Endothelial cell of umbilical vein (primary cell): ENCODE measurements around the gene TPGS2. TPM values are rescaled to one million over a fixed set of nuclear protein-coding genes. Genes with fewer than 3 reads are reported as not detected.
"Not testable (repeated sequence)": the region's sequence is repeated elsewhere in the genome, so short reads cannot be mapped to it uniquely, and the experiment has no call there.

ENCODE experiments used
- BruUV-seq: library from RNA; stranded (reverse); fragments of 400-500 nt; replicated peaks from 2 replicates; lab custom pipeline; 2021; lab: Mats Ljungman, UMichigan
- CTCF ChIA-PET: fragments of 300-600, 350-600 bp; sonication (Branson Sonifier 250); formaldehyde crosslinking; loops from one replicate; lab custom pipeline; 2021; ENCODE audit warnings: antibody characterized with exemption, inconsistent platforms; lab: Charles Lee
- POLR2A ChIA-PET: fragments of 300-600, 350-600 bp; sonication (Branson Sonifier 250); formaldehyde crosslinking; loops from one replicate; lab custom pipeline; 2021; ENCODE audit warnings: antibody characterized with exemption, inconsistent platforms; lab: Charles Lee
- DNase-seq: peaks from one replicate; pipeline ENCODE4 v3.0.0-alpha.2; 2011; ENCODE audit warnings: low read depth, low spot score
- FAIRE-seq: peaks from 2 replicates; lab custom pipeline; 2011; peaks lifted over from hg19 to GRCh38; lab: Jason Lieb, UNC
- H2AFZ ChIP-seq: 2 replicates; pipeline ENCODE4 v1.6.0; 2012; ENCODE audit warnings: low read depth, low read length, control low read depth, inconsistent platforms
- H3K27ac ChIP-seq: 2 replicates; pipeline ENCODE4 v1.5.1; 2011; ENCODE audit warnings: low read depth, mild to moderate bottlenecking, control low read depth, low read length, moderate library complexity; ENCODE audit not compliant: insufficient read depth
- H3K27me3 ChIP-seq, 2 experiments: 2 replicates each; pipeline versions ENCODE4 v1.6.0 to v1.6.1; 2011; ENCODE audit warnings: low read length in 2 of 2, mixed read lengths in 1 of 2; ENCODE audit not compliant: control insufficient read depth in 2 of 2, insufficient read depth in 2 of 2
- H3K36me3 ChIP-seq, 2 experiments: 2 replicates in 1 of 2; 3 replicates in 1 of 2; pipeline ENCODE4 v1.5.1; 2011; ENCODE audit warnings: low read length in 2 of 2, mild to moderate bottlenecking in 1 of 2, moderate library complexity in 1 of 2; ENCODE audit not compliant: control insufficient read depth in 2 of 2, insufficient read depth in 2 of 2; ENCODE audit errors: extremely low read depth in 1 of 2
- H3K4me1 ChIP-seq: 3 replicates; pipeline ENCODE4 v1.5.1; 2011; ENCODE audit warnings: mild to moderate bottlenecking, low read length; ENCODE audit not compliant: control insufficient read depth, insufficient read depth; ENCODE audit errors: extremely low read depth
- H3K4me2 ChIP-seq: 2 replicates; pipeline ENCODE4 v1.6.1; 2011; ENCODE audit warnings: low read length, control low read depth, mixed read lengths; ENCODE audit not compliant: insufficient read depth
- H3K4me3 ChIP-seq, 3 experiments: fragments of 200-600 bp in 1 of 3; sonication (generic), shearing (Covaris generic) in 1 of 3; replicated peaks in 1 of 3; 2 replicates each; pipeline ENCODE4 v1.5.1; 2011 to 2016; ENCODE audit warnings: control low read depth in 3 of 3, low read length in 3 of 3, mild to moderate bottlenecking in 2 of 3, inconsistent platforms in 1 of 3, low read depth in 1 of 3, moderate library complexity in 1 of 3; ENCODE audit not compliant: insufficient read depth in 1 of 3
- H3K79me2 ChIP-seq: 2 replicates; pipeline ENCODE4 v1.6.0; 2012; ENCODE audit warnings: low read length, inconsistent platforms; ENCODE audit not compliant: control insufficient read depth, insufficient read depth
- H3K9ac ChIP-seq: replicated peaks from 2 replicates; pipeline ENCODE3; 2011; ENCODE audit warnings: low read length, control low read depth; ENCODE audit not compliant: insufficient read depth; ENCODE audit errors: extremely low read depth
- H3K9me1 ChIP-seq: replicated peaks from 3 replicates; pipeline ENCODE4 v1.6.0; 2011; ENCODE audit warnings: mild to moderate bottlenecking, low read length; ENCODE audit not compliant: control insufficient read depth, insufficient read depth; ENCODE audit errors: extremely low read depth
- H3K9me3 ChIP-seq: replicated peaks from 2 replicates; pipeline ENCODE4 v1.5.1; 2012; ENCODE audit warnings: low read length, inconsistent platforms; ENCODE audit not compliant: control insufficient read depth, insufficient read depth
- H4K20me1 ChIP-seq: replicated peaks from 2 replicates; pipeline ENCODE3; 2011; ENCODE audit warnings: mild to moderate bottlenecking, low read length; ENCODE audit not compliant: control insufficient read depth, insufficient read depth; ENCODE audit errors: extremely low read depth
- CTCF ChIP-seq, 2 donors: IDR thresholded peaks; 1 replicate in 1 of 2; 2 replicates in 1 of 2; pipeline ENCODE4 v1.5.1; 2011; ENCODE audit warnings: low read length in 2 of 2, mild to moderate bottlenecking in 2 of 2, moderate library complexity in 2 of 2, control low read depth in 1 of 2, inconsistent platforms in 1 of 2, low read depth in 1 of 2; ENCODE audit not compliant: insufficient read depth in 1 of 2; ENCODE audit errors: extremely low read depth in 1 of 2
- EZH2 ChIP-seq: IDR thresholded peaks from 2 replicates; pipeline ENCODE4 v1.6.1; 2012; ENCODE audit warnings: borderline replicate concordance, low read depth, mild to moderate bottlenecking, moderate library complexity, low read length, inconsistent platforms; ENCODE audit not compliant: severe bottlenecking
- FOS ChIP-seq: IDR thresholded peaks from 2 replicates; pipeline ENCODE4 v1.6.1; 2011; ENCODE audit warnings: mild to moderate bottlenecking, low read length, moderate library complexity, borderline replicate concordance; ENCODE audit not compliant: insufficient read depth
- GATA2 ChIP-seq: IDR thresholded peaks from 2 replicates; pipeline ENCODE4 v1.7.0; 2011; ENCODE audit warnings: low read depth, mild to moderate bottlenecking, moderate library complexity, mixed read lengths, low read length; ENCODE audit not compliant: insufficient read length, insufficient read depth
- JUN ChIP-seq: IDR thresholded peaks from 2 replicates; pipeline ENCODE4 v1.6.1; 2011; ENCODE audit warnings: borderline replicate concordance, low read depth; ENCODE audit not compliant: insufficient read length, insufficient read depth
- MAX ChIP-seq: IDR thresholded peaks from 2 replicates; pipeline ENCODE4 v1.6.1; 2011; ENCODE audit not compliant: insufficient read depth, insufficient read length
- MYC ChIP-seq: IDR thresholded peaks from one replicate; pipeline ENCODE4 v1.6.1; 2011; ENCODE audit warnings: mild to moderate bottlenecking, low read depth, low read length
- POLR2AphosphoS5 ChIP-seq: IDR thresholded peaks from 2 replicates; pipeline ENCODE4 v1.6.1; 2012; ENCODE audit warnings: low read depth, mild to moderate bottlenecking, control low read depth, low read length, moderate library complexity; ENCODE audit not compliant: insufficient read depth
- dilution Hi-C: fragments of 300-500 bp; cut with MboI; formaldehyde crosslinking; loops from one replicate; pipeline ENCODE4 v1.15.0; 2019; ENCODE audit warnings: low sequenced_read_pairs; ENCODE audit not compliant: extremely low pct_ligation_motif_present
- intact Hi-C: fragments of 100-400 bp; cut with micrococcal nuclease; formaldehyde crosslinking; loops from one replicate; pipeline ENCODE4 v1.10.0; 2022
- polyA plus RNA-seq, 4 experiments: library from polyadenylated mRNA; depleted of rRNA in 3 of 4; stranded (reverse) in 3 of 4; unstranded in 1 of 4; fragments of >200 nt; gene quantifications; 2 replicates each; pipeline versions ENCODE4 v1.2.1 to v1.2.3, GENCODE V29; 2011 to 2012; ENCODE audit warnings: missing spikeins in 1 of 4
- total RNA-seq: library from RNA; stranded (reverse); gene quantifications from 2 replicates; pipeline ENCODE4 v1.2.3, GENCODE V29; 2021

The TPGS2 gene
- total and polyA plus RNA-seq, 2 donors (not counting 3 experiments of a cell fraction or from before 2014, with no cell fraction given) = 150 to 232 TPM

GRCh38 chr18:36818652-36819051 is 10.2 kb downstream of the TPGS2 start:
- intact Hi-C loops (no loop called here), dilution Hi-C loops (no loop called here)
- Histone ChIP-seq H3K4me3 (no peak overlapping the region), H3K9me3 (no peaks in the 10 kb centered on the region), H4K20me1 (no peaks in the 10 kb centered on the region), H3K4me2 (no peak overlapping the region), H3K4me1 (no peaks in the 10 kb centered on the region), H3K9ac (no peak overlapping the region), H2AFZ (no peak overlapping the region), H3K9me1 (no peaks in the 10 kb centered on the region), H3K27ac (no peak overlapping the region), H3K36me3 (peaks cover 9 to 10% of the 10 kb centered on the region in 2 experiments), H3K27me3 (no peaks in the 10 kb centered on the region), H3K79me2 (peaks cover 14% of the 10 kb centered on the region)
- POLR2A ChIA-PET = no interaction called here
- DNase-seq (no peak), FAIRE-seq (no peak)
- BruUV-seq = no TSS peak
- CTCF ChIA-PET = interaction anchor here (1.1 to 1.9 kb wide), 2 partner anchors 9 to 130 kb away, joined by 4 to 5 read pairs; no protein-coding TSS in a partner anchor
- no peak for TF ChIP-seq JUN
- no peak for TF ChIP-seq GATA2

- Histone ChIP-seq H3K9me1 (no peaks in the 10 kb centered on the region), H3K4me3 (no peak overlapping the region), H3K36me3 (peaks cover 6 to 18% of the 10 kb centered on the region in 2 experiments), H3K9ac (no peak overlapping the region), H3K27ac (no peak overlapping the region), H2AFZ (no peak overlapping the region), H4K20me1 (no peaks in the 10 kb centered on the region), H3K27me3 (no peaks in the 10 kb centered on the region), H3K9me3 (no peaks in the 10 kb centered on the region), H3K4me1 (no peaks in the 10 kb centered on the region), H3K79me2 (peaks cover 8% of the 10 kb centered on the region), H3K4me2 (no peak overlapping the region)
- CTCF ChIA-PET = no interaction called here
- TF ChIP-seq EZH2 = no peak
- TF ChIP-seq MAX = no peak
- no peak for TF ChIP-seq MYC
- TF ChIP-seq CTCF (IDR thresholded peaks at IDR 0.05; ENCODE audit: extremely low read depth in 1 of 2, insufficient read depth in 1 of 2, low read depth in 1 of 2, low read length in 2 of 2) = no peak
- TF ChIP-seq FOS = no peak
- no peak for TF ChIP-seq GATA2
- TF ChIP-seq POLR2AphosphoS5 = no peak
- TF ChIP-seq JUN = no peak
- DNase-seq (no peak), FAIRE-seq (no peak)
- intact Hi-C loops (no loop called here), dilution Hi-C loops (no loop called here)
- BruUV-seq = no TSS peak
- POLR2A ChIA-PET = no interaction called here
These were observed 11.8 kb downstream of the TPGS2 start for GRCh38 chr18:36817039-36817438.

- H2AFZ ChIP-seq, H3K9me3 ChIP-seq, H3K4me2 ChIP-seq, FAIRE-seq, H3K27ac ChIP-seq, POLR2A ChIA-PET, dilution Hi-C loops, H3K27me3 ChIP-seq, H3K9ac ChIP-seq, H3K4me3 ChIP-seq, CTCF ChIA-PET, H4K20me1 ChIP-seq, H3K9me1 ChIP-seq, H3K79me2 ChIP-seq, BruUV-seq, DNase-seq, H3K4me1 ChIP-seq, intact Hi-C loops: not testable (repeated sequence)
- H3K36me3 ChIP-seq = peaks cover 6 to 19% of the 10 kb centered on the region in 2 experiments
These were observed 12.7 kb downstream of the TPGS2 start for GRCh38 chr18:36816096-36816495.
